Measurements from ENCODE around the gene NTMT1. TPM values are rescaled to one million over a fixed set of nuclear protein-coding genes. Genes with fewer than 3 reads are reported as not detected.
"Not testable (repeated sequence)": the region's sequence is repeated elsewhere in the genome, so short reads cannot be mapped to it uniquely, and the experiment has no call there.

Gene NTMT1
- total RNA-seq, 1 experiment from 2014 or later: 87.1 TPM

DNA sequence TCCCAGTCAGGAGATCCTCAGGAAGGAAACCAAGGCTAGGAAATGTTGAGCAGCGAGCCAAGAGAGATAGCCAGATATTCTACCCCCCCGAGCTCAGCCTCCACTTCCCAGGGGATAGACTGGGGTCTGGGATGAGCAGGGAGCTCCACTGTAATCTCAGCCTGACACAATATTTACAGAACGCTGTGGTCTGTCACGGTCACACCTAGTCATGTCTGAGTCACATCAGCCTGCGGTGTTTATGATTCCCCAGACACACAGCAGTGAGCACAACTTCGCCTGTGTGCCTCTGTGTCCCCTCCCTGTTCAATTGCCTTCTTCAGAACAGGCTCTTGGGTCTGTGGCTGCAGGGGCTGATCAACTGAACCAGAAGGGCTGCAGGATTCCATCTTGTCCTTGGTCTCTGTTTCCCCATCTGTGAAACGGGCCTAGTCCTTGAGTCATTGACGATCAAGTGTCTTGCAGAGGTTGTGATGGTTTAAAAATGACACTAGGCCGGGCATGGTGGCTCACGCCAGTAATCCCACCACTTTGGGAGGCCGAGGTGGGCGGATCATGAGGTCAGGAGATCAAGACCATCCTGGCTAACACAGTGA is 30.9 kb downstream of the NTMT1 start:
- no peak for TF ChIP-seq EZH2 (IDR thresholded peaks at IDR 0.05; ENCODE audit: borderline replicate concordance, low read depth, low read length, poor library complexity, severe bottlenecking)
- no peak for TF ChIP-seq CTCF (conservative IDR thresholded peaks at IDR 0.05; ENCODE audit: low read depth, low read length)
- POLR2A ChIA-PET (ENCODE audit: low non-redundant PET): no interaction called here
- H3K4me1 ChIP-seq (ENCODE audit: insufficient read depth, low read length, poor library complexity, severe bottlenecking): peaks cover 17% of the 10 kb centered on the region
- no peak overlapping the region for H3K4me3 ChIP-seq (ENCODE audit: low read depth, low read length, poor library complexity, severe bottlenecking)
- CTCF ChIA-PET: interaction anchor here (0.7 kb wide), 1 partner anchor 129 kb away, joined by 3 read pairs; no protein-coding TSS in a partner anchor
- intact Hi-C loops (cut with micrococcal nuclease; ENCODE audit: unreplicated experiment): no loop called here
- BruUV-seq (replicated peaks): no TSS peak
- H3K27me3 ChIP-seq (replicated peaks; ENCODE audit: insufficient read depth, low read depth, low read length, poor library complexity): no peaks in the 10 kb centered on the region
- H3K36me3 ChIP-seq (ENCODE audit: insufficient read depth, low read length, poor library complexity, severe bottlenecking): no peaks in the 10 kb centered on the region
- H3K27ac ChIP-seq (ENCODE audit: low read depth, low read length, poor library complexity, severe bottlenecking): no peak overlapping the region
- DNase-seq (ENCODE audit: low spot score): no peak
- H3K9me3 ChIP-seq (ENCODE audit: low read depth, low read length, poor library complexity, severe bottlenecking): no peaks in the 10 kb centered on the region

- TF ChIP-seq EZH2 (IDR thresholded peaks at IDR 0.05; ENCODE audit: borderline replicate concordance, low read depth, low read length, poor library complexity, severe bottlenecking) (no peak), CTCF (conservative IDR thresholded peaks at IDR 0.05; ENCODE audit: low read depth, low read length) (no peak)
- no peak for DNase-seq (ENCODE audit: low spot score)
- no peaks in the 10 kb centered on the region for H3K9me3 ChIP-seq (ENCODE audit: low read depth, low read length, poor library complexity, severe bottlenecking)
- no peak overlapping the region for H3K4me3 ChIP-seq (ENCODE audit: low read depth, low read length, poor library complexity, severe bottlenecking)
- no peaks in the 10 kb centered on the region for H3K27me3 ChIP-seq (replicated peaks; ENCODE audit: insufficient read depth, low read depth, low read length, poor library complexity)
- intact Hi-C loops (cut with micrococcal nuclease; ENCODE audit: unreplicated experiment): no loop called here
- H3K27ac ChIP-seq (ENCODE audit: low read depth, low read length, poor library complexity, severe bottlenecking): no peak overlapping the region
- H3K4me1 ChIP-seq (ENCODE audit: insufficient read depth, low read length, poor library complexity, severe bottlenecking): peaks cover 4% of the 10 kb centered on the region
- ChIA-PET POLR2A (ENCODE audit: low non-redundant PET) (no interaction called here), CTCF (no interaction called here)
- no peaks in the 10 kb centered on the region for H3K36me3 ChIP-seq (ENCODE audit: insufficient read depth, low read length, poor library complexity, severe bottlenecking)
- BruUV-seq (replicated peaks): no TSS peak
These were observed 35.1 kb downstream of the NTMT1 start for GRCh38 chr9:129661029-129661428.

DNA sequence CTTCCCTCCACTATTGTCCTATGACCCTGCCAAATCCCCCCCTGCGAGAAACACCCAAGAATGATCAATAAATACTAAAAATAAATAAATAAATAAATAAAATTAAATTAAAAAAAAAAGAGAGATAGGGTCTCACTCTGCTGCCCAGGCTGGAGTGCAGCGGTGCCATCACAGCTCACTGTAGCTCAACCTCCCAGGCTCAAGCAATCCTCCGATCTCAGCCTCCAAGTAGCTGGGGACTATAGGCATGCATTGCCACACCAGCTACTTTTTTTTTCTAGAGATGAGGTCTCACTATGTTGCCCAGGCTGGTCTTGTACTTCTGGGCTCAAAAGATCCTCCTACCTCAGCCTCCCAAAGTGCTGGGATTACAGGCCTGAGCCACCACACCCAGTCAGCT is 36.3 kb downstream of the NTMT1 start:
- BruUV-seq (replicated peaks); POLR2A ChIA-PET (ENCODE audit: low non-redundant PET): not testable (repeated sequence)
- CTCF ChIA-PET: interaction anchor here (0.7 kb wide), 1 partner anchor 1053 kb away, joined by 7 read pairs; no protein-coding TSS in a partner anchor

More for the DNA sequence above, 36.3 kb downstream of the NTMT1 start:
- intact Hi-C loops (cut with micrococcal nuclease; ENCODE audit: unreplicated experiment); H3K36me3 ChIP-seq (ENCODE audit: insufficient read depth, low read length, poor library complexity, severe bottlenecking); H3K9me3 ChIP-seq (ENCODE audit: low read depth, low read length, poor library complexity, severe bottlenecking); H3K27ac ChIP-seq (ENCODE audit: low read depth, low read length, poor library complexity, severe bottlenecking); H3K27me3 ChIP-seq (replicated peaks; ENCODE audit: insufficient read depth, low read depth, low read length, poor library complexity); DNase-seq (ENCODE audit: low spot score); H3K4me1 ChIP-seq (ENCODE audit: insufficient read depth, low read length, poor library complexity, severe bottlenecking); H3K4me3 ChIP-seq (ENCODE audit: low read depth, low read length, poor library complexity, severe bottlenecking): not testable (repeated sequence)
